Calu3 (cell line): ENCODE results near the gene CEACAM3. TPM values are rescaled to one million over a fixed set of nuclear protein-coding genes. Genes with fewer than 3 reads are reported as not detected.

Source experiments
- BruUV-seq: library from RNA; stranded (reverse); fragments of 400-500 nt; replicated peaks from 2 replicates; lab custom pipeline; 2021; lab: Mats Ljungman, UMichigan
- CTCF ChIA-PET: fragments of 300-600 bp; sonication (Branson Sonifier 250); formaldehyde crosslinking; loops from one replicate; lab custom pipeline; 2022; ENCODE audit warnings: antibody characterized with exemption; lab: Charles Lee
- DNase-seq: peaks from one replicate; pipeline ENCODE4 v3.0.0; 2022
- H3K27ac Mint-ChIP-seq: one replicate; pipeline ENCODE4 v1.8.0; 2022; ENCODE audit warnings: mixed read lengths; ENCODE audit not compliant: unreplicated experiment
- H3K27me3 Mint-ChIP-seq: one replicate; pipeline ENCODE4 v1.8.0; 2022; ENCODE audit warnings: mixed read lengths; ENCODE audit not compliant: unreplicated experiment
- H3K36me3 Mint-ChIP-seq: one replicate; pipeline ENCODE4 v1.8.0; 2022; ENCODE audit warnings: mild to moderate bottlenecking, moderate library complexity, mixed read lengths; ENCODE audit not compliant: insufficient read depth, unreplicated experiment
- H3K4me1 Mint-ChIP-seq: one replicate; pipeline ENCODE4 v1.8.0; 2022; ENCODE audit warnings: mild to moderate bottlenecking, low read depth, mixed read lengths; ENCODE audit not compliant: unreplicated experiment
- H3K4me3 Mint-ChIP-seq: one replicate; pipeline ENCODE4 v1.8.0; 2022; ENCODE audit warnings: mild to moderate bottlenecking, low read depth, moderate library complexity, mixed read lengths; ENCODE audit not compliant: unreplicated experiment
- H3K9me3 Mint-ChIP-seq: one replicate; pipeline ENCODE4 v1.8.0; 2022; ENCODE audit warnings: low read depth, mixed read lengths; ENCODE audit not compliant: unreplicated experiment
- intact Hi-C: fragments of 100-400 bp; cut with micrococcal nuclease; formaldehyde crosslinking; loops from one replicate; pipeline ENCODE4 v1.10.0; 2022; ENCODE audit not compliant: unreplicated experiment
- total RNA-seq: library from RNA; stranded (reverse); gene quantifications from 2 replicates; pipeline ENCODE4 v1.2.3, GENCODE V29; 2022
- TF ChIP-seq, protein P1 (sequence below): fragments of 200-600 bp; IDR thresholded peaks from one replicate; pipeline ENCODE4 v1.8.0; 2022; ENCODE audit warnings: antibody characterized with exemption; ENCODE audit not compliant: unreplicated experiment

The CEACAM3 gene
- total RNA-seq, 1 experiment from 2014 or later: not detected

DNA sequence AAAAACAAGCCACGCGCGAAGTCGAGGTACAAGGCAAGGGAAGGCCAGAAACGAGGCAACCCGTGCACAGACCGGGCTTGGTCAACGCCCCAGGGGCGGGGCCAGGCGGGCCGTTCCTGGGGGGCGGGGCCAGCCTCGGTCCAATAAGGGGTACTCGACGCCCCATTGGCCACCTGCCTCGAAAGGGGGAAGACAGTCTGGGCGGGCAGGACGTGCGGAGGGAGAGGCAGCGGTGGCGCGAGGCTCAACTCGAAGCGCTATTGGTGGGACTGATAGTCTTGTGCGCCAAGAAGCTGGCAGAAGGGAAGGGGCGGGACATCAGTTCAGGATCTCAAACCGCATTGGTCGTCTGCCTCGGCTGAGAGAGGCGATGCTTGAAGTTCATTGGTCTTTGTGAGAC, 48.2 kb downstream of the CEACAM3 start, which contains the start of gene LYPD4:
Gene LYPD4 (minus strand): TSS at position 83 of the 400 bp plus-strand sequence. CDS start 5,398 bp downstream, outside the sequence.
- no peak within 1 kb of the TSS for H3K4me3 Mint-ChIP-seq
- no TSS peak for BruUV-seq
- intact Hi-C loops: no loop called here
- H3K4me1 Mint-ChIP-seq: peaks cover 6% of the 10 kb centered on the region
- no peak within 1 kb of the TSS for H3K27ac Mint-ChIP-seq
- DNase-seq: no peak
- no peaks in the 10 kb centered on the region for H3K36me3 Mint-ChIP-seq
- TF ChIP-seq, protein P1, sequence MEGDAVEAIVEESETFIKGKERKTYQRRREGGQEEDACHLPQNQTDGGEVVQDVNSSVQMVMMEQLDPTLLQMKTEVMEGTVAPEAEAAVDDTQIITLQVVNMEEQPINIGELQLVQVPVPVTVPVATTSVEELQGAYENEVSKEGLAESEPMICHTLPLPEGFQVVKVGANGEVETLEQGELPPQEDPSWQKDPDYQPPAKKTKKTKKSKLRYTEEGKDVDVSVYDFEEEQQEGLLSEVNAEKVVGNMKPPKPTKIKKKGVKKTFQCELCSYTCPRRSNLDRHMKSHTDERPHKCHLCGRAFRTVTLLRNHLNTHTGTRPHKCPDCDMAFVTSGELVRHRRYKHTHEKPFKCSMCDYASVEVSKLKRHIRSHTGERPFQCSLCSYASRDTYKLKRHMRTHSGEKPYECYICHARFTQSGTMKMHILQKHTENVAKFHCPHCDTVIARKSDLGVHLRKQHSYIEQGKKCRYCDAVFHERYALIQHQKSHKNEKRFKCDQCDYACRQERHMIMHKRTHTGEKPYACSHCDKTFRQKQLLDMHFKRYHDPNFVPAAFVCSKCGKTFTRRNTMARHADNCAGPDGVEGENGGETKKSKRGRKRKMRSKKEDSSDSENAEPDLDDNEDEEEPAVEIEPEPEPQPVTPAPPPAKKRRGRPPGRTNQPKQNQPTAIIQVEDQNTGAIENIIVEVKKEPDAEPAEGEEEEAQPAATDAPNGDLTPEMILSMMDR: no peak
- H3K9me3 Mint-ChIP-seq: peaks cover 4% of the 10 kb centered on the region
- CTCF ChIA-PET: no interaction called here
- peaks cover 73% of the 10 kb centered on the region for H3K27me3 Mint-ChIP-seq

DNA sequence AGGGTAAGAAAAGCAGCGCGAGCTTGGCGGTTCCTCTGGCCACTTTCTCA, 48.4 kb downstream of the CEACAM3 start, which contains the start of gene DMRTC2:
Gene DMRTC2 (plus strand): TSS at position 42 of the 50 bp plus-strand sequence. CDS start 2,387 bp downstream, outside the sequence.
- no peak within 1 kb of the TSS for H3K27ac Mint-ChIP-seq
- no peaks in the 10 kb centered on the region for H3K36me3 Mint-ChIP-seq
- TF ChIP-seq, protein P1: no peak
- H3K9me3 Mint-ChIP-seq: peaks cover 4% of the 10 kb centered on the region
- no peak within 1 kb of the TSS for H3K4me3 Mint-ChIP-seq
- intact Hi-C loops: no loop called here
- peaks cover 6% of the 10 kb centered on the region for H3K4me1 Mint-ChIP-seq
- H3K27me3 Mint-ChIP-seq: peaks cover 73% of the 10 kb centered on the region
- no TSS peak for BruUV-seq
- CTCF ChIA-PET: no interaction called here
- DNase-seq: no peak

- TF ChIP-seq, protein P1: no peak
- CTCF ChIA-PET: no interaction called here
- peaks cover 4% of the 10 kb centered on the region for H3K9me3 Mint-ChIP-seq
- H3K27ac Mint-ChIP-seq: no peak overlapping the region
- H3K4me3 Mint-ChIP-seq: no peak overlapping the region
- BruUV-seq: no TSS peak
- intact Hi-C loops: no loop called here
- H3K27me3 Mint-ChIP-seq: peaks cover 73% of the 10 kb centered on the region
- no peak for DNase-seq
- H3K36me3 Mint-ChIP-seq: no peaks in the 10 kb centered on the region
- H3K4me1 Mint-ChIP-seq: peaks cover 6% of the 10 kb centered on the region
Observed at GRCh38 chr19:41845051-41845590, 48.7 kb downstream of the CEACAM3 start.

DNA sequence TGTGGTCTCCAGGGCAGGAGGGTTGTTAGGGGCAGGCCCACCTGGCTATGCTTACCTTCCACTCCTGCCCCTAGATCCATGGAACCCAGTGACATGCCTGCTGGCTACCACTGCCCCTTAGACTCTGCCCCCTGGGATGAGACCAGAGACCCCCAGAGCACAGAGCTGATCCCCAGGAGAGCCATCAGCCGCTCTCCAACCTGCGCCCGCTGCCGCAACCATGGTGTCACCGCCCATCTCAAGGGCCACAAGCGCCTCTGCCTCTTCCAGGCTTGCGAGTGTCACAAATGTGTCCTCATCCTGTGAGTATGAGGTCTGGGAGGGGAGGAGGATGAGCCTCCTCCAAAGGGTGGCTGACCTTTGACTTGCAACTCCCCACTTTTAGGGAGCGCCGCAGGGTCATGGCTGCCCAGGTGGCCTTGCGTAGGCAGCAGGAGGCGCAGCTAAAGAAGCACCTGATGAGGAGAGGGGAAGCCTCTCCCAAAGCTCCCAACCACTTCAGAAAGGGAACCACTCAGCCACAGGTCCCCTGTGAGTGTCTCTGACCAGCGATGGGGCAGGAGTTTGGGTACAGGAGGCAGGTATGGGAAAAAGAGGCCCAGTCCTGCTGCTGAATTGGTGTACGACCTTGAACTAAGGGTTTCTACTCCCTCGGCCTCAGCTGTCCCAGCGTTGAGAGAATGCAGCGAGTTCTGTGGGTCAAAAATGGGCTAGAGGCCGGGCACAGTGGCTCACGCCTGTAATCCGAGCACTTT, 51.1 kb downstream of the CEACAM3 start:
- CTCF ChIA-PET: interaction anchor here (1.4 kb wide), 1 partner anchor 12 kb away, joined by 3 read pairs; no protein-coding TSS in a partner anchor
- DNase-seq: no peak
- no TSS peak for BruUV-seq
- no peak overlapping the region for H3K27ac Mint-ChIP-seq
- no peak overlapping the region for H3K4me3 Mint-ChIP-seq
- peaks cover 83% of the 10 kb centered on the region for H3K27me3 Mint-ChIP-seq
- intact Hi-C loops: no loop called here
- H3K4me1 Mint-ChIP-seq: peaks cover 6% of the 10 kb centered on the region
- H3K9me3 Mint-ChIP-seq: peaks cover 4% of the 10 kb centered on the region
- TF ChIP-seq, protein P1: no peak
- no peaks in the 10 kb centered on the region for H3K36me3 Mint-ChIP-seq
